T-helper 2 cell (primary cell): ENCODE data around the gene CDK15.

ENCODE experiments used
- DNase-seq, 5 experiments: peaks; one replicate each; pipeline versions ENCODE4 v3.0.0 to v3.0.0-alpha.2; 2012 to 2022

CDK15 gene

GRCh38 chr2:201913201-201913600 lies 106.9 kb downstream of the CDK15 start:
- DNase-seq, result no peak

GRCh38 chr2:201915446-201915845 lies 109.1 kb downstream of the CDK15 start:
- DNase-seq, result no peak

- no peak for DNase-seq
Measured at GRCh38 chr2:201916565-201916964, 110.2 kb downstream of the CDK15 start.

DNA sequence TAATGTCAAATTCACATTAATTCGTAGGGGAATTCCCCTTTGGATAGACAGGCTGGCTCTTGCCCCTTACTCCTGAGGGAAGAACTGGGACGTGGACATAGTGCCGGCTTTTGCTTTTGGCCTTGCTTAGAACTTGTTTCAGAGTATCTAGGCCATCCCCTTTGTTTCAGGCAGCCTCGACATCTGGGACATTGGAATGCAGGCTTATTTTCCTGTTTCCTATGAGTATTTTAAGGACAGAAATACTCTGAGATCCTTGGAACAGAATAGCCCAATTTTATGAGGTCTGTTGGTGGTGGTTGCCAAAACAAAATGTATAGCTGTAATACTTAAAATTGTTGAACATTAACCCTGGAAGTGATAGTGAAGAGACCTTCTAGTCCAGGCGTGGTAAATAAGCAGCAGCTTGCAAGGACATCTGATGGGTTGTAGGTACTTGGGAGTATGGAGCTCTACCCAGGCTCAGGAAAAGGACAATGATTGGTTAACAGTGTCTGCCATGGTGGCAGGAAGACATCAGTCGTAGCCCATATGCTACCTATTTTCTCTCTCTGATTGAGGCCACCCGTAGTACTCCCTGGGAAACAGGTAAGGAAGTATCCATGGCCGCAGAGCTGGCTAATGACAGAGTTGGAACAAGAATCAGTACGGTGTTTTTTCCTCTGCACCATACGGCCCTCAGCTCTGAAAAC lies 112.4 kb downstream of the CDK15 start:
- DNase-seq, result no peak

GRCh38 chr2:201919308-201919634 lies 112.9 kb downstream of the CDK15 start:
- no peak for DNase-seq

GRCh38 chr2:201923436-201924328 lies 117.3 kb downstream of the CDK15 start:
- no peak for DNase-seq

GRCh38 chr2:201924453-201924852 lies 118.1 kb downstream of the CDK15 start:
- no peak for DNase-seq

- DNase-seq, result no peak
Measured at GRCh38 chr2:201925056-201925455, 118.7 kb downstream of the CDK15 start.

DNA sequence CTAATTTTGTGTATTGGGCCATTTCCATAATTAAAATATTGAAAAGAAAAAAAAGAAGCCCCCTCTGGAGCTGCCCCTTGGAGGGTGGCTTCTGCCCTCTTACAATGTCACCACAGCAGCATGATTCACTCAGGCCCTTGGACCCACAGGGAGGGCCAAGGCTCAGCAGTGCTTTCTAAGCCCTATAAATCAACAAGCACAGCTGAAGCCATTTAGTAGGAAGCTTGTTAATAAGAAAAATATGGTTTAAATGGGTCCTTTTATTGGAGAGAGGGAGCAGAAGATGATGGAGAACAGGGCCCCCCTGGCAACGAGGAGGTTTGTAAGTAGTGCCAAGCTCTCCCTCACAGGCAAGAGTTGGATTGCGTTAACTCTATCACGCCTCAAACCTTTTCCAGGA lies 119.7 kb downstream of the CDK15 start:
- DNase-seq, result no peak

GRCh38 chr2:201928363-201928762 lies 122.0 kb downstream of the CDK15 start:
- no peak for DNase-seq

DNA sequence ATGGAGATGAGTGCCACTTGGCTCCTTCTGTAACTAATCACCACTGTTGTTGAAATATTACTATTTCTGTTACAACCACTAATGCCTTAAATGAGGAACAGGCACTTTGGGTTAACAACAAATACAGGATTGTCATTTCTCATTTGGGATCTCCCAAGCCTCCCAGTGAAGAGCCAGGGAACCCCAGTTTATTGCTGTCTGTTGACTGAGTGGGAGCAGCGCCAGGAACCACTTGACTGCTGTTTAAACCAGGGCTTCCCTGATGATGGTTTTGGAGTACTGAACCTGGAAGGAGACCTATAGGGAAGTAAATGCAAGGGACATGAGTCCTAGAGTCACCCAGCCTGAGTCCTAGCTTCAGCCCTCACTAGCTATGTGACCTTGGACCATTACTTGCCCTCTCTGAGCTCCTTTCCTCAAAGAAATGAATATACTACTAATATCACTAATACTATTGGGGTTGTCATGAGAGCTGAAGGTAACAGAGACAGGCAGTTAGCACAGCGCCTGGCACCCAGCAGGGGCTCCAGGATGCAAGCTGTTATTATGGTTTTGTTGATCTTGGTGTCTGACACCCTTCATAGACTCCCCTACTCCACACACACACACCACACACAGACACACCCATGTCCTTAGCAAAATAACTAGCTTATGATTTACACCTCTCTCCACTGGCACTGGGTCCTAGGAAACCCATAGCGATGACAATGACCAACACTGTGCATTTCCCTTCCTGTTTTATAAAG lies 123.1 kb downstream of the CDK15 start:
- no peak for DNase-seq

DNA sequence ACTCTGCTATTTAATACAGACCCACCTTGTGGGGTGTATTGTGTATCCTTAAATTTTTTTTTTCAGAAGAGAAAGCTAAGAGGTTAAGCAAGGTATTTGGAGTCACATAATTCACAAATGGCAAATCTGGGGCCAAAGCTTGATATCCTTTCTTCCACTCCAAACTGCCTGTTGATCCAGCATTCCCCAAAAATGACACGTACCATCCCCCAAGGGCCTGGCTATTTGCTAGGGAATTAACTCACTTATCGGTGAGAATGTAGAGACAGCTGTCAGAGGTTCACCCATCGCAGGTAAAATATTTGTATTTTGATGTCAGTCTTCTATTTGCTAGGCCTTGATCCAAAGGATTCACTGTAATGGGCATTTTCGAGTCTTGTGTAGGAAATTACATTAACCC lies 123.7 kb downstream of the CDK15 start:
- no peak for DNase-seq

- no peak for DNase-seq
Measured at GRCh38 chr2:201930831-201931230, 124.5 kb downstream of the CDK15 start.

DNA sequence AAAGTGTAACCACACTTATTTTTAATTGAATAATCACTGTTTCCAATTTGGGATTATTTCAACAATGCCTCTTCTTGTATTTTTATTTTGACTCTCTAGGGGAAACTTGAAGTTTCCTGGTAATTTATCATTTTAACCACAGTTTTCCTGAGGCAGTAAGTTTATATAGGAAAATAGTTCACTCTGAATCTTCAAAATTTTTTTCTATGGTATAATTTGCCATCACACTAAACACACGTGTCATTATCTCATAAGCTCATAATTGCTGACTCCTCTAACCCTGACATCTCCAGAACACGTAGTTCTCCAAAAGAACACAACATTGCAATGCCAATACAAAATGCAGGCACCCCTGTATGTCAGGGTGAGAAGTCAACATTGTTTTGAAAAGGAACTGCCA lies 125.1 kb downstream of the CDK15 start:
- no peak for DNase-seq

- no peak for DNase-seq
Measured at GRCh38 chr2:201931951-201932350, 125.6 kb downstream of the CDK15 start.

GRCh38 chr2:201932511-201932910 lies 126.2 kb downstream of the CDK15 start:
- no peak for DNase-seq

- DNase-seq, result no peak
Measured at GRCh38 chr2:201933792-201934237, 127.5 kb downstream of the CDK15 start.

DNA sequence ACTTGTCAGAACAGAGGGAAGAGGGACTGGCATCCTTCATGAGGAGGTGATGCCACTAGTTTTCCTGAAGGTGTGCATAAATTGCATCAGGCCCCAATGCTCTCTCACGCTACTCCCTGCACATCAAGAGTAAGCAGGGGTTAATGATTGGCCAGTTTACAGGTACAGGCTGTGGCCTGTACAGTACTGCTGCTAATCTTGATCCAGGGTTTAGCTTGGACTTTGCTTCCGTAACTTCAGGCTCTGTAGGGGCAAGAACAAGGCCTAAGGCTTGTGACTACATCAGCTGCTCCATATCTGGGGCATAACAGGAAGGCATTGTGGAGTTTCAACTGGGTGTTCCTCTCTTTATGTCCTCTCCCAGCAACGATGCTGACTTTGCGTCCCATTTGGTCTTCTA lies 130.5 kb downstream of the CDK15 start:
- DNase-seq, result no peak

GRCh38 chr2:201937343-201937742 lies 131.0 kb downstream of the CDK15 start:
- DNase-seq, result no peak

DNA sequence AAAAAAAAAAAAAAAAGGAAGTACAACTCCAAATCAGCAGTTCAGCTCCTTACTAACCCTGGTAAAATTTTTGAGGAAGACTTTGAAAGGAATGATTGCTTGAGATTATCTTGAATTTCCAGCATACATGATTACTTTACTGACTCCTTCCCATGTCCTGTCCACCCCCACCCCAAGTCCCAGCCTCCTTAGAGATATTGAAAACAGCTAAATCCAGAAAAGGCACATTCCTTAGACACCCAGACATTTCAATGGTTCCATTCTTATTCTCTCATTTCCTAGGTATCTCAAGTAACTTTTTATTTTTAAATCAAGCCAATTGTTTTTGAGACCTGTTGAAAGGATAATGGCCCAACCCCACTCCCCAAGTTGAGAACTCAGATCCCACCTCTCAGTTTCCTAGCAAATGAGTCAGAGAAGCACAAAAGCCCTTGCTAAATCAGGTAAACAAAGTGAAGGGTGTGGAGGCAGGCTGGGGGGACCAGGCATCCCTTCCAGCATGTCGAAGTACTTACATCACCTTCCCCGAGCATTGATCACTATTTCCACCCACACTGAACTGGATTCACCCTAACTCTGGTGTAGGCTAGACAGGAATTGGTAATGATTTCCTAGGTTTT lies 131.9 kb downstream of the CDK15 start:
- no peak for DNase-seq

DNA sequence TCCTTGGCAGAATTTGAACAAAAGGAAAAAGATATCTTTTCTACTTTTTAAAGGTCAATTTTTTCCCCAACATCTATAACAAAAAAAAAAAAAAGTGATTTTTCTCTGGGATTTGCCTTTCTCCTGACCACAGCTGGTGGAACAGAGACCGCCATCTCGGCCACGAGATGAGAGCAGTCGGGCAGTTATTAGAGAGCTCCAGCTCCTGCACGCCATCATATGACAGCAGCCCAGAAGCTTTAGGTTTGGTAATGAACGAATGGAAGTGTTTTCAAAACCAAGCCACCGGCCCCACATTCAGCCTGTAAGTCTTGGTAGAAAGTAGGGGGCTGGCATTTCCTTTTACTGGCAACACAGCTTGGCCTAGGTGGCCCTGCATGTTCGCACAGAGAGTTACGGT lies 132.4 kb downstream of the CDK15 start:
- no peak for DNase-seq

GRCh38 chr2:201939453-201939941 lies 133.2 kb downstream of the CDK15 start:
- no peak for DNase-seq

- no peak for DNase-seq
Measured at GRCh38 chr2:201942531-201942930, 136.2 kb downstream of the CDK15 start.
